Activated CD8-positive, alpha-beta T cell treated with anti-CD3 and anti-CD28 coated beads for 36 hours (primary cell): Measurements from ENCODE around the gene PLA2G4E. TPM values are rescaled to one million over a fixed set of nuclear protein-coding genes. Genes with fewer than 3 reads are reported as not detected.

Experiments used
- ATAC-seq: fragments of 200-7000 bp; cut with Tn5 transposase; one replicate; pipeline ENCODE4 v1.10.0; 2021; ENCODE audit warnings: mild to moderate bottlenecking, moderate library complexity
- CTCF ChIA-PET: fragments of 350-600 bp; sonication (Branson Sonifier 250); formaldehyde crosslinking; loops from one replicate; lab custom pipeline; 2021; ENCODE audit warnings: antibody characterized with exemption; lab: Charles Lee
- POLR2A ChIA-PET: fragments of 350-600 bp; sonication (Branson Sonifier 250); formaldehyde crosslinking; loops from one replicate; lab custom pipeline; 2021; ENCODE audit warnings: antibody characterized with exemption; lab: Charles Lee
- DNase-seq: peaks from one replicate; pipeline ENCODE4 v3.0.0-alpha.2; 2020
- H3K27ac Mint-ChIP-seq: one replicate; pipeline ENCODE4 v1.8.0; 2021; ENCODE audit warnings: mild to moderate bottlenecking, mixed read lengths
- H3K27me3 Mint-ChIP-seq: one replicate; pipeline ENCODE4 v1.8.0; 2021; ENCODE audit warnings: mixed read lengths
- H3K36me3 Mint-ChIP-seq: one replicate; pipeline ENCODE4 v1.8.0; 2021; ENCODE audit warnings: low read depth, mixed read lengths
- H3K4me1 Mint-ChIP-seq: one replicate; pipeline ENCODE4 v1.8.0; 2021; ENCODE audit warnings: low read depth, mixed read lengths
- H3K4me3 Mint-ChIP-seq: one replicate; pipeline ENCODE4 v1.8.0; 2021; ENCODE audit warnings: mild to moderate bottlenecking, moderate library complexity, mixed read lengths
- H3K9me3 Mint-ChIP-seq: one replicate; pipeline ENCODE4 v1.8.0; 2021; ENCODE audit warnings: mixed read lengths
- intact Hi-C: fragments of 100-400 bp; cut with micrococcal nuclease; formaldehyde crosslinking; loops from one replicate; pipeline ENCODE4 v1.10.0; 2022
- total RNA-seq, 2 experiments: library from RNA; stranded (reverse); gene quantifications; one replicate each; pipeline ENCODE4 v1.2.3, GENCODE V29; 2021
- TF ChIP-seq, protein P1 (sequence below): fragments of 200-600 bp; IDR thresholded peaks from one replicate; pipeline ENCODE4 v1.8.0; 2022; ENCODE audit warnings: antibody characterized with exemption, mild to moderate bottlenecking

The PLA2G4E gene
- total RNA-seq, 2 experiments from 2014 or later = not detected

DNA sequence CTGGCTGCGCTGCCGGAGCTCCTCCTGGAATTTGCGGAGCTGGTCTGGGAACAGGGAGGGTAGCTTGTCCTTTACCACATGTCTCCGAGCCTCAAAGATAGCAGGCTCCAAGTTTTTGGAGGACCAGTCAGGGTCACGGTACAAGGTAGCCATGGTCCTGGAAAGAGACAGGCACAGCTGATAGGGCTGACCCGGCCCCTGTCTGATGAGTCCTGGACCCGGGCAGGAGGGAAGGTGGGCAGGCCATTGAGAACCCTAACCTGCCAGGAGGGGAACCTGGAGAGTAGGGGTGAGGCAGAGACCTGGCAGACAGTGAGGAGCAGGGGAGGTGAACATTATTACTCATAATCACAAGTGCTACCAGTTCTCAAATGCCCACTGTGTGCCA lies 28.0 kb downstream of the PLA2G4E start:
- ATAC-seq = no peak
- ChIA-PET CTCF (interaction anchor here (0.8 to 5.7 kb wide), 3 partner anchors 64 to 91 kb away, joined by 3 to 59 read pairs (median 5); no protein-coding TSS in a partner anchor), POLR2A (no interaction called here)

DNA sequence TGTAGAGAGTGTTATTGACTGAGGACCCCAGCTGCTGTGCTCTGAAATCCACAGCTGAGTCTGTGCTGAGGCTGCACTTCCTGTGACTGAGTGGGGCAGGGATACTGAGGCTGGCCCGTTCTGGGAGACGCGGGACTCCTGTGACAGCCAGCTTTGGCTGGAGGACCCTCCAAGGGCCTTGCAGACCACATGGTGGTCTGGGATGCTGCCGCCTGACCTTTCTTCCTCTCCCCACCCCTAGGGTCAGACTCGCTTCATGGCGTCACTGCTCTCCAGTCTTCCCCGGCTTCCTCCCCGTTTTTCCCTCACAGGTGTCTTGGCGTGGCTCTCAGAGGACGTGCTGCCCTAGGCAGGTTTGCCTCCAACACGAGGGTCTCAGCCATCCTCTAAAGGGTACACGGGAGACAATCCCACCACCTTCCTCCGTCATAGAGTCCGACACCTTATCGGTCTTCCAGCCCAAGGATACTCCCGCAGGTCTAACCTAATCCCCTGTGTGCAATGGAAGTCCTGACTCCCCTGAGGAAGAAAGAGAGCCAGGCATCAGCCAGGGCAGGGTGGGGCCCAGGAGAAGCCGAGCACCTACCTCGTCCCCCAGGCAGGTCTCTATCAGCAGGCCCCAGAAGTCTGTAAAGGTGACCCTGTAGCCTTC lies 28.6 kb downstream of the PLA2G4E start:
- Mint-ChIP-seq H3K36me3 (no peaks in the 10 kb centered on the region), H3K27me3 (peaks cover 3% of the 10 kb centered on the region), H3K4me1 (no peaks in the 10 kb centered on the region), H3K27ac (no peak overlapping the region), H3K9me3 (no peaks in the 10 kb centered on the region), H3K4me3 (no peak overlapping the region)
- ATAC-seq (no peak), DNase-seq (no peak)
- TF ChIP-seq, protein P1, sequence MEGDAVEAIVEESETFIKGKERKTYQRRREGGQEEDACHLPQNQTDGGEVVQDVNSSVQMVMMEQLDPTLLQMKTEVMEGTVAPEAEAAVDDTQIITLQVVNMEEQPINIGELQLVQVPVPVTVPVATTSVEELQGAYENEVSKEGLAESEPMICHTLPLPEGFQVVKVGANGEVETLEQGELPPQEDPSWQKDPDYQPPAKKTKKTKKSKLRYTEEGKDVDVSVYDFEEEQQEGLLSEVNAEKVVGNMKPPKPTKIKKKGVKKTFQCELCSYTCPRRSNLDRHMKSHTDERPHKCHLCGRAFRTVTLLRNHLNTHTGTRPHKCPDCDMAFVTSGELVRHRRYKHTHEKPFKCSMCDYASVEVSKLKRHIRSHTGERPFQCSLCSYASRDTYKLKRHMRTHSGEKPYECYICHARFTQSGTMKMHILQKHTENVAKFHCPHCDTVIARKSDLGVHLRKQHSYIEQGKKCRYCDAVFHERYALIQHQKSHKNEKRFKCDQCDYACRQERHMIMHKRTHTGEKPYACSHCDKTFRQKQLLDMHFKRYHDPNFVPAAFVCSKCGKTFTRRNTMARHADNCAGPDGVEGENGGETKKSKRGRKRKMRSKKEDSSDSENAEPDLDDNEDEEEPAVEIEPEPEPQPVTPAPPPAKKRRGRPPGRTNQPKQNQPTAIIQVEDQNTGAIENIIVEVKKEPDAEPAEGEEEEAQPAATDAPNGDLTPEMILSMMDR = no peak
- intact Hi-C loops = loop anchor here (10.0 kb wide), 1 partner anchor 143 kb away; no protein-coding TSS in a partner anchor
- POLR2A ChIA-PET = no interaction called here
- CTCF ChIA-PET = interaction anchor here (0.8 to 8.9 kb wide), 3 partner anchors 69 to 91 kb away, joined by 3 to 97 read pairs (median 59); no protein-coding TSS in a partner anchor

More for the DNA sequence above, 28.0 kb downstream of the PLA2G4E start:
- intact Hi-C loops = loop anchor here (10.0 kb wide), 1 partner anchor 142 kb away; no protein-coding TSS in a partner anchor
- Mint-ChIP-seq H3K36me3 (no peaks in the 10 kb centered on the region), H3K4me3 (no peak overlapping the region), H3K4me1 (no peaks in the 10 kb centered on the region), H3K9me3 (no peaks in the 10 kb centered on the region), H3K27me3 (peaks cover 3% of the 10 kb centered on the region), H3K27ac (no peak overlapping the region)
- TF ChIP-seq, protein P1 = no peak
- DNase-seq = no peak

DNA sequence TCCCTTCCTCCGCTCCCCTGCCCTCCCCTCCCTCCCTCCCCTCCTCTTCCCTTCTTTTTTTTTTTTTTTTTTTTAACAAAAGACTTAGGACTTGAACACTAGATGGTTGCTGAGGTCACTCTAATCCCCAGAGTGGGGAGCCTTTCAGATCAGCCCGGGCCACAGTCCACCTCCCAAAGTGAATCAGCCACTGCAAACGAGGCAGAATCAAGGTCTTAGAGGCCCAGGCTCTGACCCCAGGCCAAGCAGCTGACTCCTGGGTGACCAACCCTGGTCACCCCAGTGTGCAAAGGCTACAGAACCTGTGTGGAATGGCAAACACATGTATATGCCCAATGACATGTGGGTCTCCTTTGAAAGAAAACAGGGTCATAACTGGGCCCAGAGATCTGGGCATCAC lies 30.2 kb downstream of the PLA2G4E start:
- POLR2A ChIA-PET = interaction anchor here (0.8 kb wide), 1 partner anchor 96 kb away, joined by 3 read pairs; no protein-coding TSS in a partner anchor
- intact Hi-C loops = loop anchor here (1.0 to 10.0 kb wide), 2 partner anchors 69 to 144 kb away; no protein-coding TSS in a partner anchor
- Mint-ChIP-seq H3K4me1 (no peaks in the 10 kb centered on the region), H3K9me3 (no peaks in the 10 kb centered on the region), H3K4me3 (no peak overlapping the region), H3K36me3 (no peaks in the 10 kb centered on the region), H3K27me3 (peaks cover 3% of the 10 kb centered on the region), H3K27ac (no peak overlapping the region)
- TF ChIP-seq, protein P1 = no peak
- CTCF ChIA-PET = interaction anchor here (1.0 to 8.9 kb wide), 16 partner anchors 8 to 148 kb away, joined by 3 to 97 read pairs (median 8); partner anchors contain the start of genes EHD4 and PLA2G4D
- DNase-seq = no peak
- ATAC-seq = no peak

DNA sequence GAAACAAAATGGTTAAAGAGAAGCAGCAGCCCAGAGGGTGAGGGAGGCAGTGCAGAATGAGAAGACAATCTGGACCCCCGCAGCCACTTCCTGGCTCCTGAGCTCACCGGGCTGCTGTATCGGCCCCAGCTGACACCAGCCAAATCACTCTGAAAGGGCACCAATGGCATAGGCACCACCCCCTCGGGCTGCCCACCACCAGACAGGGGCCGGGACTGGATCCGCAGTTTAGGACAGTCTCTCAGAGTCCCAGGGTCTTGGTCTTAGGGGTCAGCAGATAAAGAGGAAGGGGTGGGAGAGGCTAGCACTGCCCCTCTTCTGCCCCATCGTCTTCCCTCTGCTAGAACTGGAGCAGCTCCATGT lies 30.6 kb downstream of the PLA2G4E start:
- intact Hi-C loops = loop anchor here (1.0 to 10.0 kb wide), 2 partner anchors 69 to 145 kb away; no protein-coding TSS in a partner anchor
- ChIA-PET POLR2A (interaction anchor here (0.8 to 1.1 kb wide), 2 partner anchors 66 to 96 kb away, joined by 3 to 4 read pairs; no protein-coding TSS in a partner anchor), CTCF (interaction anchor here (0.6 to 8.9 kb wide), 31 partner anchors 8 to 148 kb away, joined by 3 to 97 read pairs (median 4); partner anchors contain the start of genes EHD4 and PLA2G4D)
- H3K36me3 Mint-ChIP-seq = no peaks in the 10 kb centered on the region
- H3K27me3 Mint-ChIP-seq = peaks cover 3% of the 10 kb centered on the region
- H3K4me1 Mint-ChIP-seq = no peaks in the 10 kb centered on the region
- H3K9me3 Mint-ChIP-seq = no peaks in the 10 kb centered on the region
- TF ChIP-seq, protein P1 = no peak
- H3K27ac Mint-ChIP-seq = no peak overlapping the region
- H3K4me3 Mint-ChIP-seq = no peak overlapping the region
- DNase-seq (no peak), ATAC-seq (no peak)
